DOHH2 (cell line): Measurements from ENCODE around the gene SOX5.

Experiments
- H3F3A ChIP-seq: fragments of 200-600 bp; sonication (generic), shearing (Covaris generic); 2 replicates; pipeline ENCODE4 v1.6.0; 2016; ENCODE audit warnings: antibody characterized with exemption, mild to moderate bottlenecking; ENCODE audit not compliant: control insufficient read depth, insufficient read depth
- H3K27ac ChIP-seq: fragments of 200-600 bp; sonication (generic); 2 replicates; pipeline ENCODE4 v1.5.1; 2014; ENCODE audit warnings: low read depth, mild to moderate bottlenecking, low read length, moderate library complexity
- H3K27me3 ChIP-seq: fragments of 200-600 bp; sonication (generic); 2 replicates; pipeline ENCODE4 v1.6.1; 2014; ENCODE audit warnings: mild to moderate bottlenecking, low read length, mixed read lengths; ENCODE audit not compliant: control insufficient read depth
- H3K36me3 ChIP-seq: fragments of 200-600 bp; sonication (generic); 2 replicates; pipeline ENCODE4 v1.6.1; 2014; ENCODE audit warnings: mild to moderate bottlenecking, low read length, moderate library complexity, mixed read lengths; ENCODE audit not compliant: control insufficient read depth
- H3K4me1 ChIP-seq: fragments of 200-600 bp; sonication (generic); 2 replicates; pipeline ENCODE4 v1.6.1; 2014; ENCODE audit warnings: mild to moderate bottlenecking, low read length, mixed read lengths; ENCODE audit not compliant: control insufficient read depth
- H3K4me2 ChIP-seq: fragments of 200-600 bp; sonication (generic); 2 replicates; pipeline ENCODE4 v1.6.0; 2014; ENCODE audit warnings: mild to moderate bottlenecking, low read length, moderate library complexity
- H3K4me3 ChIP-seq: fragments of 200-600 bp; sonication (generic); 2 replicates; pipeline ENCODE4 v1.5.1; 2014; ENCODE audit warnings: mild to moderate bottlenecking, low read length, mixed read lengths
- H3K79me2 ChIP-seq: fragments of 200-600 bp; sonication (generic); 2 replicates; pipeline ENCODE4 v1.6.1; 2014; ENCODE audit warnings: mild to moderate bottlenecking, low read length, mixed read lengths; ENCODE audit not compliant: control insufficient read depth
- H3K9me2 ChIP-seq: fragments of 200-600 bp; sonication (generic); replicated peaks from 2 replicates; pipeline ENCODE4 v1.6.1; 2014; ENCODE audit warnings: mild to moderate bottlenecking, low read length, mixed read lengths; ENCODE audit not compliant: control insufficient read depth
- H3K9me3 ChIP-seq: fragments of 200-600 bp; sonication (generic); 2 replicates; pipeline ENCODE4 v1.6.1; 2014; ENCODE audit warnings: antibody characterized with exemption, low read length, mixed read lengths; ENCODE audit not compliant: control insufficient read depth, insufficient read depth
- H4K20me1 ChIP-seq: fragments of 200-600 bp; sonication (generic); 2 replicates; pipeline ENCODE4 v1.6.0; 2014; ENCODE audit warnings: low read depth, mild to moderate bottlenecking, antibody characterized with exemption, low read length, moderate library complexity; ENCODE audit not compliant: control insufficient read depth, insufficient read depth
- CTCF ChIP-seq: fragments of 200-600 bp; sonication (generic); IDR thresholded peaks from one replicate; pipeline ENCODE4 v1.5.1; 2014; ENCODE audit warnings: antibody characterized with exemption, mild to moderate bottlenecking, low read depth, low read length; ENCODE audit not compliant: poor library complexity, severe bottlenecking
- EZH2phosphoT487 ChIP-seq: fragments of 200-600 bp; sonication (generic); IDR thresholded peaks from 2 replicates; pipeline ENCODE4 v1.6.1; 2017; ENCODE audit warnings: borderline replicate concordance, mild to moderate bottlenecking, antibody characterized with exemption, low read length, moderate library complexity, mixed read lengths

SOX5 gene

DNA sequence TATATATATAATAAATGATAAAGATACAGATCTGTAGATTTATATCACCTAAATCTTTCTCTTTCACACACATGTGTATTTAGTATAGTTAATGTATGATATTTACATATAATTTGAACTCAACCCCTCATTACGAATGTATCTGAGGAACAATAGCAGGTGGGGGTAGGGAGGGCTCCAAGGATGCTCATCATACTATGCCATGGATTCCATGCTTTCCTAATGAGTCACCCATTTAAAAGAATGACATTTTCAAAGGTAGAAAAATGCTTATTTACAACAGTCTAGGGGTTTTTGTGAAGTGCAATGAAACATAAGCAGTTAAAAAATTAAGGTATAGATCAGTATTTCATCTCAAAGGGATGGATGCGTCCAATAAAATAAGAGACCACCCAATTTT is 181.6 kb downstream of the SOX5 start:
- Histone ChIP-seq H3K4me2 (no peak overlapping the region), H3K27ac (no peak overlapping the region), H3K9me3 (no peaks in the 10 kb centered on the region), H3K9me2 (no peaks in the 10 kb centered on the region), H3K27me3 (no peaks in the 10 kb centered on the region), H3K4me3 (no peak overlapping the region), H3K79me2 (no peaks in the 10 kb centered on the region), H4K20me1 (no peaks in the 10 kb centered on the region), H3K4me1 (no peaks in the 10 kb centered on the region), H3F3A (no peaks in the 10 kb centered on the region), H3K36me3 (no peaks in the 10 kb centered on the region)
- no peak for TF ChIP-seq CTCF
- no peak for TF ChIP-seq EZH2phosphoT487

DNA sequence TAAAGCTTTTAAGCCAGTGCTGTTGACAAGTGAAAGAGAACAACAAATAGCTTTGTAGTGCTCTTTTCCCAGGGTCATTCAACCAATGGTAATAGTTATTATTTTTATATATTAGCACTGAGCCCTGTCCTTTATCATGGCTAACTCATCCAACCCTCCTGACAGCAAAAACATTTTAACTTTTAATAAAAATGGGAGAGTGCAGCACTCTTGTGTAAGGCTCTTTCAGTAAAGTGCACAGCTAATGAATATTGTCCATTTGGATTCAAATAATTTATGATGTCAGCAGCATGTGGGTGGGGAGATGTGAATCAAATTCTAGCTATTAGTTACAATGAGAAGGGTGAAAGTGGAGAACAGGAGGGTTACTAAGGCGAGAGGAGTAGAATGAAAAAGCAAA is 185.7 kb downstream of the SOX5 start:
- Histone ChIP-seq H3K9me3 (no peaks in the 10 kb centered on the region), H4K20me1 (no peaks in the 10 kb centered on the region), H3K4me2 (no peak overlapping the region), H3K9me2 (no peaks in the 10 kb centered on the region), H3K27ac (no peak overlapping the region), H3K4me1 (no peaks in the 10 kb centered on the region), H3K4me3 (no peak overlapping the region), H3F3A (no peaks in the 10 kb centered on the region), H3K36me3 (no peaks in the 10 kb centered on the region), H3K27me3 (no peaks in the 10 kb centered on the region), H3K79me2 (no peaks in the 10 kb centered on the region)
- no peak for TF ChIP-seq CTCF
- no peak for TF ChIP-seq EZH2phosphoT487

DNA sequence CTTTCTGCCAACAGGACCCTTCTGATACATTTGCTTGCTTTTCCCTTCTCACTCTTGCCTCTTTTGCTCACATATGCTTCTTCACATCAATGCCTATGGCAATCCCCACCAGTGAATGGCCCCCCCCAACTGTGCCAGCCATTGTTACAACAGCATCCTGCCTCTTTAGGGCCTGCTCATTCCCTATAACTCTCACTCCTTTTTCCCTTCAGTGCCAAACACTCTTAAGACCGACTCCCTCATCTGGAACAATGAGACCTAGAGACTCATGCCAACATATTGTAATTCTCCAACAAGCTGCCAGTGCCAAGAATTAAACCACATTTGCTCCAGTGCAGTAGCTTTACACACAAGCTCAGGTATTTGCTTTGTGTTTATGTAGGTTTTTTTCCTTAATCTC is 189.0 kb downstream of the SOX5 start:
- no peak overlapping the region for H3K4me3 ChIP-seq

More for the DNA sequence above, 189.0 kb downstream of the SOX5 start:
- Histone ChIP-seq H3K9me2 (no peaks in the 10 kb centered on the region), H3K4me1 (no peaks in the 10 kb centered on the region), H3K79me2 (no peaks in the 10 kb centered on the region), H3K9me3 (no peaks in the 10 kb centered on the region), H3K27me3 (no peaks in the 10 kb centered on the region), H3K4me2 (no peak overlapping the region), H3K27ac (no peak overlapping the region), H4K20me1 (no peaks in the 10 kb centered on the region), H3K36me3 (no peaks in the 10 kb centered on the region), H3F3A (no peaks in the 10 kb centered on the region)
- TF ChIP-seq CTCF (no peak), EZH2phosphoT487 (no peak)
